VCaP (cell line): ENCODE measurements around the gene DTNB.

Source experiments
- H3K27ac ChIP-seq: fragments of 450-650 bp; 2 replicates; pipeline ENCODE4 v1.5.1; 2017
- TF ChIP-seq, protein P1 (sequence below): fragments of 450-650 bp; conservative IDR thresholded peaks from 2 replicates; pipeline ENCODE4 v1.5.1; 2017; ENCODE audit warnings: mild to moderate bottlenecking, moderate library complexity

The DTNB gene

DNA sequence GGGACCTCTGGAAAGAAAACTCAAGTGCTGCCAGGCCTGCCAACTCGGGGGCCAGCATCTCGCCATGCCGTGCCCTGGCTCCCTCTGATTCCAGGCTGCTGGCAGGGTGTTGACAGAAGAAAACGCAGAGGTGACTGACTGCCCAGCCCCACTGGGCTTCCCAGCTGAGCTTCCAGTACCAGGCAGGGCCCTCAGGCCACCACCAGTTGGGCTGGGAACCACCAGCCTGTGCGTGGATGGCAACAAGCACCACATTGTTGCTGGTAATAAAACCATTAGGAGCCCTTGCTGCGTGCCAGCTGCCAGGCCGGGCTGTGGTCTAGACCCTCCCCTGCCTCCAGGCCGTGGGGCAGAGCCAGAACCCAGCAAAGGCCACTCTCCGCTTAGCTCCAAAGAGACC lies 340.8 kb downstream of the DTNB start:
- TF ChIP-seq, protein P1, sequence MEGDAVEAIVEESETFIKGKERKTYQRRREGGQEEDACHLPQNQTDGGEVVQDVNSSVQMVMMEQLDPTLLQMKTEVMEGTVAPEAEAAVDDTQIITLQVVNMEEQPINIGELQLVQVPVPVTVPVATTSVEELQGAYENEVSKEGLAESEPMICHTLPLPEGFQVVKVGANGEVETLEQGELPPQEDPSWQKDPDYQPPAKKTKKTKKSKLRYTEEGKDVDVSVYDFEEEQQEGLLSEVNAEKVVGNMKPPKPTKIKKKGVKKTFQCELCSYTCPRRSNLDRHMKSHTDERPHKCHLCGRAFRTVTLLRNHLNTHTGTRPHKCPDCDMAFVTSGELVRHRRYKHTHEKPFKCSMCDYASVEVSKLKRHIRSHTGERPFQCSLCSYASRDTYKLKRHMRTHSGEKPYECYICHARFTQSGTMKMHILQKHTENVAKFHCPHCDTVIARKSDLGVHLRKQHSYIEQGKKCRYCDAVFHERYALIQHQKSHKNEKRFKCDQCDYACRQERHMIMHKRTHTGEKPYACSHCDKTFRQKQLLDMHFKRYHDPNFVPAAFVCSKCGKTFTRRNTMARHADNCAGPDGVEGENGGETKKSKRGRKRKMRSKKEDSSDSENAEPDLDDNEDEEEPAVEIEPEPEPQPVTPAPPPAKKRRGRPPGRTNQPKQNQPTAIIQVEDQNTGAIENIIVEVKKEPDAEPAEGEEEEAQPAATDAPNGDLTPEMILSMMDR, result no peak

DNA sequence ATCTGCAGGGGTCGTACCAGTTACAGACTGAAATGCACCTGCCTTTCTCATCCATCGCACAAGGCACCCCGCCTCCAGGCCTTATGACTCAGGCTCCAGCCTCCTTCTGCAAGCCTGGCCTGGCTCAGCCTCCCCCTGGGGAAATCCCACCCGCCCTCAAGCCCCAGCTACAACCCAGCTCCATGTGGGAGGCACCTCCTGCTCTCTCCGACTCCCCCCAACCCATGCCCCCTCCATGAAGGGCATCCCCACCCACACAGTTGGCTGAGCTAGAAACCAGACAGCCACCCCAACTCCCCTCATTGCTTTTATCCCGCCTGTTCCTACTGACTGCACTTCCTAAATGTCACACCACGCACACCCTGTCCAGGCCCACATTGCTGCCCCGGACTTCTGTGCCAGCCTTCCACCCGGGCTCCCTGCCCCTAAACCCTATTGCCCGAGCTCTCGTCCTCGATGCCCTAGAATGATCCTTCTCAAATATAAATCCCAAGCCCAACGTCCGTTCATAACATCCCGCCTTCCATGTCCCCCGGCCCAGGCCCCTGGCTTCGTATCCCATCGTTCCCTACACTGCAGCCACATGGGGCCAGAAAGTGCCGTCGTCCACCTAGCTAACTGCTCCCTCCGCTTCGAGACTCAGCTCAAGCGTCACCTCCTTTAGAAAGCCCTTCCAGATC lies 341.6 kb downstream of the DTNB start:
- no peak overlapping the region for H3K27ac ChIP-seq
- TF ChIP-seq, protein P1, result no peak

More for the DNA sequence above, 340.8 kb downstream of the DTNB start:
- no peak overlapping the region for H3K27ac ChIP-seq

DNA sequence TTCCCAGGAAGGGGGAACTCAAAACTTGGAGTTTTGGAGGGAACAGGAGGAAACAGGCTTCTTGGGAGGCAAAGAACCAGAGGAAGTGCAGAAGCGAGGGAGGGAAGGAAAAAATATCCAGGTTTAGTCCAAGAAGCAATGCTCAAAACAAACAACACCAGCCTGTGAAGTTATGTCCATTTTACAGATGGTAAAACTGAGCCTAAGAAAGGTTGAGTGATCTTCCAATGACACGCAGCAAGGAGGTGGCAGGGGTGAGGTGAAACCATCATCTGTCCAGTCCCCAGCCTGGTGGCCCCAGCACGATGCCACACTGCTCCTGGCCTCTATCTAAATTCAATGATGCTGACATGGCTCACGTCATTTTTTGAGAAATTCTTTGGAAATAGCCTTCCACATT lies 342.4 kb downstream of the DTNB start:
- TF ChIP-seq, protein P1, result no peak

GRCh38 chr2:25330273-25330672 lies 343.1 kb downstream of the DTNB start:
- no peak overlapping the region for H3K27ac ChIP-seq
- TF ChIP-seq, protein P1, result no peak

More for the DNA sequence above, 342.4 kb downstream of the DTNB start:
- H3K27ac ChIP-seq, result no peak overlapping the region

- TF ChIP-seq, protein P1, result no peak
- H3K27ac ChIP-seq, result no peak overlapping the region
Measured at GRCh38 chr2:25328152-25329085, 345.0 kb downstream of the DTNB start.
